A549 treated with GW870086 at 1 μM for 4 hours (cell line): Measurements from ENCODE around the gene SPNS2. TPM values are rescaled to one million over a fixed set of nuclear protein-coding genes. Genes with fewer than 3 reads are reported as not detected.

Experiments used
- total RNA-seq: library from RNA; stranded (reverse); fragments of 200-300 nt; extraction: Qiagen RNA extraction; gene quantifications from 5 replicates; pipeline ENCODE4 v1.2.3, GENCODE V29; 2022; ENCODE audit warnings: low read depth

SPNS2 gene, protein sequence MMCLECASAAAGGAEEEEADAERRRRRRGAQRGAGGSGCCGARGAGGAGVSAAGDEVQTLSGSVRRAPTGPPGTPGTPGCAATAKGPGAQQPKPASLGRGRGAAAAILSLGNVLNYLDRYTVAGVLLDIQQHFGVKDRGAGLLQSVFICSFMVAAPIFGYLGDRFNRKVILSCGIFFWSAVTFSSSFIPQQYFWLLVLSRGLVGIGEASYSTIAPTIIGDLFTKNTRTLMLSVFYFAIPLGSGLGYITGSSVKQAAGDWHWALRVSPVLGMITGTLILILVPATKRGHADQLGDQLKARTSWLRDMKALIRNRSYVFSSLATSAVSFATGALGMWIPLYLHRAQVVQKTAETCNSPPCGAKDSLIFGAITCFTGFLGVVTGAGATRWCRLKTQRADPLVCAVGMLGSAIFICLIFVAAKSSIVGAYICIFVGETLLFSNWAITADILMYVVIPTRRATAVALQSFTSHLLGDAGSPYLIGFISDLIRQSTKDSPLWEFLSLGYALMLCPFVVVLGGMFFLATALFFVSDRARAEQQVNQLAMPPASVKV
- 10.8 to 21.8 TPM (median 16.4 TPM) in 5 replicates for total RNA-seq

DNA sequence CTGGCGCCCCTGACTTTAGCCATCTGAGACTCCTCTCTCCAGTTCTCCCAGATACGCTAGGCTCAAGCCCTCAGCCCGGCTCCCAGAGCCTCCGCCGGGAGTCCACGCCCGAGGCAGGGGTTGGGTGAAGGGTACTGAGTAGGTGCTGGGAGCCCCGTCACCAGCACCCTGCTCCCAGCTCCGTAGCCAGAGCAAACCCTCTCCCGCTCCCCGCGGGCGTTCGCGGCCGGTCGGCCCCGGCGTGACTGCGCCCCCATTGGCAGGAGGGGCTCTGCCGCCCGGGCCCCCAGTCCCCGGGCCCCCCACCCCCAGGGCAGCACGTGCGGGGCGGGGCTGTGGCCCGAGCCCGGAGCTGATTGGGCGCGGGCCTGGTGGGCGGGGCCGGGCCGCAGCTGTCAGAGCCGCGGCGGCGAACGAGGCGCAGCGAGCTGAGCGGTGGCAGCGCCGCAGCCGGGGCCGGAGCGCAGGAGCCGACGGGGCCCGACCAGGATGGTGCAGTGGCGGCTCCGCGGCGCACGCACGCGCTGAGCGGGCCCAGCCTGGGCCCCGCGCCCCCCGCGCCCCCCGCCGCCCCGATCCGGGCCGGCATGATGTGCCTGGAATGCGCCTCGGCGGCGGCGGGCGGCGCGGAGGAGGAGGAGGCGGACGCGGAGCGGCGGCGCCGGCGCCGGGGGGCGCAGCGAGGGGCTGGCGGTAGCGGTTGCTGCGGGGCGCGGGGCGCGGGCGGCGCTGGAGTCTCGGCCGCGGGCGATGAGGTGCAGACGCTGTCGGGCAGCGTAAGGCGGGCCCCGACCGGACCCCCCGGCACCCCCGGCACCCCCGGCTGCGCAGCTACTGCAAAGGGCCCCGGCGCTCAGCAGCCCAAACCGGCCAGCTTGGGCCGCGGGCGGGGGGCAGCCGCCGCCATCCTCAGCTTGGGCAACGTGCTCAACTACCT, at the start of gene SPNS2:
TSS of gene SPNS2 (plus strand) at position 421 of the 937 bp plus-strand sequence. CDS start at position 588, 167 bp downstream.

DNA sequence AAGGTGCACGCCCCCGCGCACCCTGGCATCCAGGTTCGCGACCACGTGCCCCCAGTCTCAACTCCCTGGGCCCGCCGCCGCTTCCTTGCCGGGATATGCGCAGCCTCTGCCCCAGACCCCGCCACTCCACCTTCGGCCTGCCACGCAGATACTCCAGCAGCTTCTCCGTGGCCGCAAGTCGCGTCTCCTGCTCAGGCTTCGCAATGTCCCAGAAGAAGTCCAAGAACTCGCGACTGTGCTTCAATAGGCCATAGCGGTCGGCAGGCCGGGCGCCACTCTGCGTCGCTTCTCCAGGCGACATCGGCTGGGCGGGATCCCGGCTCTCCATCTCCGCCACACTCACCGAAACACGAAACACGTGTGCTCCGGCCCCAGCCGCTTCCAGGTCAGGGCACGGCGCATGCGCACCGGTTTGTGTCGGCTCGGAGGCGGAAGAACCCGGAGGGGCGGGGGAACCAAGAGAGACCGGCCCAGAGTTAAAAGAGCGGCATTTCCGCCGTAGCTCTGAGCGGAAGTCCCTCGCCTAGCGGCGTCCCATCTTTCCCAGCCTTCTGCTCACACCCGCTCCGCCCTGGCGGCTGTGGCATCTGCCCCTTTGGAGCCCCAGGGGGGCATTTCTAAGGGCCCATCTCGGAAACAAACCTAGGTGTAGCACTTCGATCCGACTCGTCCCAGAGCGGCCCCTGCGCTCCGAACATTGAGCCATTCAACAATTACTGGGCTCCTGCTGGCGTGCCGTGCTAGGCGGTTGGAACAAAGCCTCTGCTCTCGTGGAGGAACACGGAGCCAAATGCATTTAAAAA, 56.5 kb downstream of the SPNS2 start, which contains the start of gene MYBBP1A:
TSS of gene MYBBP1A (minus strand) at position 388 of the 803 bp plus-strand sequence. CDS start at position 328, 60 bp downstream.

DNA sequence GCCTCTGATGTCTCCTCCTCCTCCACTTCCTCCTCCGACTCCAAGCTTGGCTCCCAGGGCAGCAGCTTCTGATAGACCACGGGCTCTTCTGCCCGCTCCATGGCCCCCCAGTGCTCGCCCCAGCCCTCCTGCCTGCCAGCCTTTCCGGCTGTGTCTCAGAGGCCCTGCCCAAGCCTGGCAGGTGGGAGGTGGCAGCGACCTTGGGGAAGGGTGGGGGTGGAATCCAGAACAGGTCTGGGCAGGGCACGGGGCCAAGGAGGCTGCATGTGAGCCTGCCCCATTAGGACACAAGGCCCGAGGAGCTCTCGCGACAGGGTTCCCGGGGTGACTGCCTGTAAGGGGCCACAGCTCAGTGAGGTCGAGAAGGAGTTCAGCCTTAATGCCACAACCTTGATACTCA, 61.7 kb downstream of the SPNS2 start, which contains the start of gene GGT6:
TSS of gene GGT6 (minus strand) at position 157 of the 400 bp plus-strand sequence. CDS start at position 101, 56 bp downstream.

DNA sequence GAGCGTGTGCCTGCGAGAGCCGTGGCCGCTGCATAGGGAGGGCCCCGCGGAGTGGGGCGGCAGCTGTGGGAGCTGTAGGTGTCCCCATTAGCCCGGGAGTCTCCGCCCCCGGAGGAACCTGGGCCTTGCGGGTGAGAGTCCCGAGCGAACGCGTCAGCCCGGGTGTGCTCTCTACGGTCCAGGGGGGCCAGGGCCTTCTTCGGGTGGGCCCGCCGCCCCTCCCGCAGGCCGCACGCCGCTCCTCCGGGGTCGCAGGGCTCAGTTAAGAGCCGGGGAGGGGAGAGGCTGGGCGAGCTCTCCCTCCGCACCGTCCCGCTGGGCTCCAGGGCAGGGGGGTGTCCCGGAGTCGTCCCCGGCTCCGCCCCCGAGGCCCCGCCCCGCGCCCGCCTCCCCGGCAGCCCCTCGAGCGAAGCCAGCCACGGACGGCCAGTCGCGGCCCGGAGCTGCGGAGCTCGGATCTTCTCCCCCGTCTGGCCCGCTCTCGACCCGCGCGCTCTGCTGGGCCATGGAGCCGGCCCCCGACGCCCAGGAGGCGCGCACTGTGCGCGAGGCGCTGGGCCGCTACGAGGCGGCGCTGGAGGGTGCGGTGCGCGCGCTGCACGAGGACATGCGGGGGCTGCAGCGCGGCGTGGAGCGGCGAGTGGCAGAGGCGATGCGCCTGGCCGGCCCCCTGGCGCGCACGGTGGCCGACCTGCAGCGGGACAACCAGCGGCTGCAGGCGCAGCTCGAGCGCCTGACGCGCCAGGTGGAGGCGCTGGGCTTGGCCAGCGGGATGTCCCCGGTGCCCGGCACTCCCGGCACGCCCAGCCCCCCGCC, 85.6 kb downstream of the SPNS2 start, which contains the start of gene SMTNL2:
TSS of gene SMTNL2 (plus strand) at position 429 of the 816 bp plus-strand sequence. CDS start at position 506, 77 bp downstream.

Other genes starting within 250 kb of the SPNS2 start
- gene ANKFY1, start 234.9 kb upstream of the SPNS2 start, total RNA-seq: 26.0 to 34.7 TPM (median 30.4 TPM) in 5 replicates
- 76.5 to 93.7 TPM (median 87.3 TPM) in 5 replicates for gene UBE2G1, start 132.2 kb upstream of the SPNS2 start, total RNA-seq
- gene SPNS3, start 64.9 kb upstream of the SPNS2 start, total RNA-seq: 0.12 TPM in 1 of 5 replicates, not detected in the others
- 88.6 to 111 TPM (median 104 TPM) in 5 replicates for gene MYBBP1A, start 56.5 kb downstream of the SPNS2 start, total RNA-seq
- gene GGT6, start 61.7 kb downstream of the SPNS2 start, total RNA-seq: not detected in 5 replicates
- gene SMTNL2, start 85.6 kb downstream of the SPNS2 start, total RNA-seq: 0.37 to 1.3 TPM (median 0.64 TPM) in 5 replicates
- gene ALOX15, start 142.8 kb downstream of the SPNS2 start, total RNA-seq: 0.05 to 0.21 TPM (median 0.13 TPM) in 4 of 5 replicates, not detected in the other
- gene PELP1, start 205.3 kb downstream of the SPNS2 start, total RNA-seq: 63.6 to 79.6 TPM (median 74.7 TPM) in 5 replicates
- gene ARRB2, start 211.8 kb downstream of the SPNS2 start, total RNA-seq: 44.5 to 71.7 TPM (median 59.7 TPM) in 5 replicates
- gene MED11, start 232.5 kb downstream of the SPNS2 start, total RNA-seq: 40.1 to 44.1 TPM (median 41.9 TPM) in 5 replicates
- 0.16 to 0.74 TPM (median 0.28 TPM) in 5 replicates for gene ZMYND15, start 241.0 kb downstream of the SPNS2 start, total RNA-seq
- gene CXCL16, start 241.0 kb downstream of the SPNS2 start, total RNA-seq: 13.2 to 20.3 TPM (median 18.2 TPM) in 5 replicates